Right lobe of liver (tissue), 4 donors: ENCODE results near the gene BCDIN3D.

Source experiments
- CTCF ChIP-seq, 4 donors: fragments of 200-600 bp in 3 of 4; fragments of 450-650 bp in 1 of 4; IDR thresholded peaks; one replicate each; pipeline versions ENCODE4 v1.5.1 to v1.8.0; 2016 to 2022; ENCODE audit warnings: antibody characterized with exemption in 4 of 4, mild to moderate bottlenecking in 2 of 4
- POLR2A ChIP-seq: fragments of 450-650 bp; IDR thresholded peaks from one replicate; pipeline ENCODE4 v1.6.1; 2017; ENCODE audit warnings: antibody characterized with exemption, mild to moderate bottlenecking
- donor health status: DM: no; HTN: no; CAD: no.
- donor health status: DM: no; HTN: no; CAD: no.
- donor health status: DM: no; HTN: yes; CAD: no.

DNA sequence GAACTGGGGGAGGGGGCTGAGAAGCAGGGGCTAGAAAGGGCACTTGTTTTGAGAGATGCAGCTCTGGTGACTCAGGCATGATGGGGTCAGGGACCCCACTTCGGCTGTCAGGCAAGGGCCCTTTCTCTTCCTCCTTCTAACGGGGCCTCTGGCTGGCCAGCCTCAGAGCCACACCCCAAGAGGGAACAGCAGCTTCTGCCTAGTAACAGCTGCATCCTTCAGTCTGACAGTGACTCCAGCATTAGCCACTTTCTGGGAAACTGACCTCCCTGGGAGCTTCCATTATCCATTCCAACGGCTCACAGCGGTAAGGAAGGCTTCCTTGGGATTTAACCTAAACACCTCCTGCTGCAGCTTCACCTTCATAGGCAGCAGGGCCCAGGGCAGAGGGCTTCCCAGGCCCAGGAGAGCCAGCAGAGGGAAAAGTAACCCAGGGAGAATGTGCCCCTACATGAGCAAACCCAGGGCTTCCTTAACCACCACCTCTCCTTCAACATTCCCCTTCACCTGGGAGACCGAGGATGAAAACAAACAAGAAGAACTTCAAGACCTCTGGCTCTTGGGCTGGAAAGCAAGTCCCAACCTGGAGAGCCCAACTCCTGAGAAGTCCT, 17.4 kb downstream of the BCDIN3D start:
- TF ChIP-seq POLR2A, result no peak
- no peak for TF ChIP-seq CTCF (IDR thresholded peaks at IDR 0.05)
